NCI-H82 treated with DMSO at 0.1 percent for 48 hours (cell line): Measurements from ENCODE around the gene DIAPH3.

Experiments used
- DNase-seq: peaks from one replicate; lab custom pipeline; 2025; ENCODE audit not compliant: unreplicated experiment; lab: John Stamatoyannopoulos, UW

The DIAPH3 gene

GRCh38 chr13:59680429-59681024 lies 483.2 kb downstream of the DIAPH3 start:
- peak; percentile 50 for DNase-seq

GRCh38 chr13:59679254-59679653 lies 484.5 kb downstream of the DIAPH3 start:
- DNase-seq = no peak

DNA sequence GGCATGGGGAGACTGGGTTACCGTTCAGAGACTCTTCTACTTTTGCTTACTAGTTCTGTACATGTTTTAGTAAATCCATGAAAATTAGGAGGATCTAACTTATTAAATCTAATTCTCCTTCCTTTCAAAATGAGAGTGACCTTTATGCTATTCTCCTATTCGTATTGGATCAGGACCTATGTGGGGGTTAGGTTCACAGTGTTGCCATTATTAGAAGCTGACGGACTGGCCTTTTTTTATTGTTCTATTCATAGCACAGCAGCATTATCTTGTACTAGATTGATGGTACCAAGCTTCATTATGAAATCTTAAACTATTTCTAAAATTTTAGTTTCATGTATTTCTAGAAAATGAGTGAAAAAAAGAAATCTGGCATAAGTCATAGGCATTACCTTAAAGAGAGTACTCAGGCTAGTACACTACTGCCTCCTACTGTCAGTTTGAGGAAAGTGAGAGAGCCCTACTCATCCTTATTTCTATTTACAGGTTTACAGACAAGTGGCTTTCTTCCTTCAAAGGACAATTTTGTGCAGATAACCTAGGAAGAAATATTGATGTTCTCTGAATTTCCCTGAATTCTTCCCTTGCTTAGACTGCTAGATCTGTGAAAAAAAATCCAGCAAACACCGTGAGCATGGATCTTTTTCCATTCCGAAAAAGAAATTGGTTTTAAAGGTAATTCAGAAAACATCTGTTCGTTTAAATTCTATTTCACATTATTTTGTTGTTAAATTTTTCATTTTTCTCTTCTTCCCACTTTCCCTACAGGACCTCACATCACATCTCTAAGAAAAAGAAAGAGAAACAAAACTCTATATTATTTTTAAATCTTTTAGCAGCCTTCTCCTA lies 485.5 kb downstream of the DIAPH3 start:
- DNase-seq = peak; percentile 71

GRCh38 chr13:59677430-59677829 lies 486.3 kb downstream of the DIAPH3 start:
- no peak for DNase-seq

- no peak for DNase-seq
Observed at GRCh38 chr13:59674616-59675015, 489.1 kb downstream of the DIAPH3 start.

GRCh38 chr13:59673286-59673685 lies 490.4 kb downstream of the DIAPH3 start:
- DNase-seq = no peak

GRCh38 chr13:59672445-59672844 lies 491.3 kb downstream of the DIAPH3 start:
- no peak for DNase-seq

DNA sequence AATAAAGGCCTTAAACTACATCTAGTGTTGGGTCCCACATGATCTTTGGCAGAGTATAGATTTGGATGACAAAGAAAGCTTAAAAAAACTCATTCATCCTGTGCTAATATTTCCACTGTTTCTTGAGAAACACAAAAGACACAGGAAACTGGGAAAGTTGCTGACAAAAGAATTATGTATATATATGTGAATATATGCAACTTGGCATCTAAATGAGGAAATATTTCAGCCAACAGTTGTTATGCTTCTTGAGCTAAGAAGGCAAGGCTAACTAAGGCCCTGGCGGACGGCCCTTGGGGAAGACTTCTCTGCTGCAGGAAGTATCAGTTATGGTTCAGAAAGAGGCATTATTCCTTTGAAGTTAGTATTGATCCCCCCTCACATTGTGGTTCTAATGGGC lies 491.8 kb downstream of the DIAPH3 start:
- no peak for DNase-seq

GRCh38 chr13:59666504-59666903 lies 497.2 kb downstream of the DIAPH3 start:
- DNase-seq = no peak

- no peak for DNase-seq
Observed at GRCh38 chr13:59665732-59666131, 498.0 kb downstream of the DIAPH3 start.

DNA sequence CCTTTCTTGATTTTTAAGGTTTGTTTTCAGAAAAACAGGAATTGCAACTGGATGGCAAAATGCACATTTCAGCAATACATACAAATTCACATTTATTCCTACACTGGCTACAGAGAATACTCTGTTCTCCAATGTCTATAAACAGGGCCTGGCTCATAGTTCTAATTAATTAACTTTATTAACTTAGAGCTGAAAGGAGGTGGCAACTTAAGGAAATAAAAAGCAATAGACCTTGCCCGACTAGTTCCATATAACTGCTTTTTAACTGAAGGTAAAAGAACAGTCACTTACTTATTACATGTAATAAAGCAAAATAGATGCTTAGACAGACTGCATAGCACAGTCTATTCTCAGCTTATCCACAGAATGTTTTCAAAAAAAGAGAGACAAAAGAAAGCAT lies 498.5 kb downstream of the DIAPH3 start:
- no peak for DNase-seq

DNA sequence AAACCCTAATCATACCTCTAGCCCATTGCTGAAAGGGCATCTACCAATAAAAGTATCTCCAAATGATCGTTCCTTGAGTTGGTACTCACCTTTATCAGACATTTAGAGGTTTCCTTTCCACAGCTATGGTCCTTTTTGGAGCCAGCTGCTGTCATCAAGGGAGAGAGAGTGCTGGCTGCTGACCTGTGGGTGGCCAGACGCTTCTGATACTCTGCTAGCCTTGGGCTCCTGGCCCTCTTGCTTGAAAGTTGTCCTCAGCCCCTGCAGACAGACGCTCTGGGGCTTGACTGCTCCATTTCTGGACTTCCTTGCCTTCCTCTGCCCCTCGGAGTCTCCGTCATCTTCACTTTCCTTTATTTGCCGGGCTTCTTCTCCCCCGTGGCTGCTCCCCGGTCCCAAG lies 499.1 kb downstream of the DIAPH3 start:
- DNase-seq = no peak

DNA sequence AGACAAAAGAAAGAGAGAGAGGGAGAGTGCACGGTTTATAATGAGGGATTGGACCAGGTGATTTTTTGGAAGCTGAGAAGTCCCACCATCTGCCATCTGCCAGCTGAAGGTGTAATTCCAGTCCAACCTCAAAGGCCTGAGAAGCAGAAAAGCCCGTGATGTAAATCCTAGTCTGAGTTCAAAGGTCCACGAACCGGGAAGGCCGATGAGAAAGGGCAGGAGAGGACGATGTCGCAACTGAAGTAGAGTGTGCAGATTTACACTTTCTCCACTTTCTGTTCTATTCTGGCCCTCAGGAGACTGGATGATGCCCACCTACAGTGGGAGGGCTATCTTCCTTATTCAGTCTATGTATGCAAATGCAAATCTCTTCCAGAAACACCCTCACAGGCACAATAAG lies 500.0 kb downstream of the DIAPH3 start:
- DNase-seq = no peak

DNA sequence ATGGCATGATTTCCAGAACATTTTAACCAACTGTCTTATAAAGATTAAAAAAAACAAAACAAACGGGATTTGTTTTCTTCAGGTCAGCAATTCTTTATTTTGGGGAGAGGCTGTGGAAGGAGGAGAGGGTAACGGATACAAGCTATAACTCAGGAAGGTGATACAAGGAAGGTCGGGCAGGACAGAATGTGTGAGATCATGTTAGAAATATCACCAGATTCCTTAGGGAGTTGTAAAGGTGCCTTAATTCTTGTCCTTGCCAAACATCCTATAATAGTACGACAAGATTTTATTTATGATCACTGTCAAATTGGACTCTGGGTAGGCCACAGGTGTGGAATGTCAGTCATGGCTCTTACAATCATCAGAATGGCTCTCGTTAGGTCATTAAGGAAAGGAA lies 503.1 kb downstream of the DIAPH3 start:
- DNase-seq = no peak

- no peak for DNase-seq
Observed at GRCh38 chr13:59659981-59660380, 503.7 kb downstream of the DIAPH3 start.

DNA sequence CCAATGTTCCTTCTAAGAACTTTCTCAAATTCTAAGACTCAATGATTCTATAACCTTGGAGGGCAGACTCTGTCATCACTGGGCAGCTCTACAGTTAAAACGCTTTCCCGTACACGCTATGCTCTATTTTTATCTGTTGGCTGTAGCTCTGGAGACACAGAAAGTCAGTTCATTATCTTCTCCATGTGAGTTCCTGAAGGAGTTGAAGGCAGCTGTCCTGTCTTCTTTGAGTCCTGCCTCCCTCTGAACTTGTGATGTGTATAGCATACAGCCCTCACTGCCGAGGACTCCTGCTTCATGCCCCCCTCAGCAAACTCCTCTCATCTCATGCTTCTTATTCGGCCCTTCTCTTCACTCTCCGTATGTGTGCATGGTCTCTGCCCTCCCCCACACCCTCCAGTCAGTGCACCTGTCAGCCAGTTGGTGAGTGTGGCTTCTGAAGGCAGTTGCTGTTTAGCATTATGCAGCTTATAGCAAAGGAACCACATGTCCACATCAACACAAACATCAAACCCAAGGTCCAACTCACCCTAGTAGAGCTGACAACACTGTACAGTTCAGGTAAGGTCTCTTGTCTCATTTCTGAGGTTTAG lies 504.9 kb downstream of the DIAPH3 start:
- no peak for DNase-seq

DNA sequence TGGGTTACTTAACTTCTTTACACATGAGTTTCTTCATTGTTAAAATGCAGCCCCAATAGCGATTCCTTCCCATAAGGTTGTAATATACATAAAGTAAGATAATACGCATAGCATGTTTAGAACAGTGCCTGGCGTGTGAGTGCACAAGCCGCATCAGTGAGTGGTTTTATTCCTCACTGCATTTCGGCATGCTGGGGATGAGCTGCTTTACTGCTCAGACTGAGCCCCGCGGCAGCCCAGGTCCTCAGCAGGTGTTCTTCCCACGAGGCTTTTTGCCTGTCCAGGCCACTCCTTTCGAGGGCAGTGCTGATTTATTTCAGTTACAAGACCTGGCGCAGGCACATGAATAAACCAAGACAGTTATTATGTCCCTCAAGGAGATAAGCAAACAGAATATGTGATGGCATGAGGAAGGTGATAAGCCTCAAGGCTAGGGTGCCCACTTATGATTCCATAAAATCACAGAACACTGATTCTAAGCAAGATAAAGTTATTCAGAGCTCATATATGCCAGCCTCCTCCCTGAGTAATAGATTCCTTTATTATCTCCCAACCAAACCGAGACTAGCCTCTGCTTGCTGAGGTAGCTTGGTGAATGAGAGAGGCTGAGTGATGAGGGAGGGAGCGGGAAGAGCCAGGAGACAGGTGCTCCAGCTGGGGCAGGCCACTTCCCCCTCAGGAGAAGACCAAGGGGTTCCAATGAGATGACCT lies 505.5 kb downstream of the DIAPH3 start:
- no peak for DNase-seq

- no peak for DNase-seq
Observed at GRCh38 chr13:59653916-59654315, 509.8 kb downstream of the DIAPH3 start.

DNA sequence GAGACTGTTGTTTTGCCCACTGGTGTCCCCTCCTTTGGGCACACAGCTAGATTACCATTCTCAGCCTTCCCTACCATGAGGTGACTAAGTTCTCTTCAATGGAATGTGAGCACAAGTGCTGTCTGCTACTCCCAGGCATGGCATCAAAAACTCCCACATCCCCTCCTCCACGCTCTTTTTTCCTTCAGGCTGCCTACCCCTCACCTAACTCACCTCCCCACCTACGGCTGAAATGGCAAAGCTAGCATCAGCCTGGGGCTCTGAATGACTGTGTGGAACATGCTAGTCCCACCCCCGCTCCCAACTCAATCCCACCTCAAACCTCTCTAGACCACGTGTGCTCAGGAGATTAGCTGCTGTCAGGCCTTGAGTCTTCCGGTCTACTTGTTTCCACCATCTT lies 512.2 kb downstream of the DIAPH3 start:
- DNase-seq = no peak

DNA sequence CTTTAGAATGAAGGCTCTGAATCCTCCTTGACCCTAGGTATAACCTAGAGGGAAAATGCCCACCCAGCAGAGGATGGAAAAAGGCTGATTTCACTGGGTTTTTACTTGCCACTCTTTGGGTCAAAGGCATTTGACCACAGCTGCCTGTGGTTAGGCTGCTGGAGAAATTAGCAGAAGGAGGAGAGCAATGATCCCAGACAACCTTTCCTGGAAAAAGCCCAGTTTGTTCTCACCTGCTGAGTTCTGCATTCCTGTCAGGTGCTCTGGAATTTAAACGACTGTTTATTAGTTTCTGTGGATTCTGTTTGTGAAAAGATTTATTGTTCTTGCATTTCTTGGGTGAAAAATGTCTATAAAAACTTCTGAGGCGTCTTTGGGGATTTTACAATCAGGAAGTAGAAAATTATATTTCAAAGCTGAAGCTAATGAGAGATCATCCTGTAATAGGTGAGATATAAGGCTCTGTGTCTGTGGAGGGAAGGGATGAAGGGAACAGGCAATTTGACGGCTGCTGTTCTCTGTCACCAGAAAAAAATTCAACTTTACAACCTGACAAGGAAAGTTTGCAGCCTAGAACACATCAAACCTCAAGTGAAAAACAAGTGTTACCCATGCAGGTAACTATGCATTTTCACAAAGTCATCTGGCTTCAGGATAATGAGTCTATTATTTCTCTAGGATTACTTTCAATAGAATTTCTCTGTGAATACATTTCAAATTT lies 519.7 kb downstream of the DIAPH3 start:
- no peak for DNase-seq

- DNase-seq = no peak
Observed at GRCh38 chr13:59643364-59643841, 520.3 kb downstream of the DIAPH3 start.
